Measurements from ENCODE around the gene ADGRF4.

The ADGRF4 gene

GRCh38 chr6:47700596-47700995, 2.2 kb downstream of the ADGRF4 start:
- no peak for TF ChIP-seq CTCF (IDR thresholded peaks at IDR 0.05; ENCODE audit: insufficient read depth, missing control alignments)
- no peak for FAIRE-seq
- DNase-seq (ENCODE audit: insufficient read length, low spot score), result no peak

- no peak for TF ChIP-seq CTCF (IDR thresholded peaks at IDR 0.05; ENCODE audit: insufficient read depth, missing control alignments)
- FAIRE-seq (no peak), DNase-seq (ENCODE audit: insufficient read length, low spot score) (no peak)
Observed at GRCh38 chr6:47701363-47701762, 3.0 kb downstream of the ADGRF4 start.

GRCh38 chr6:47709160-47709559, 10.8 kb downstream of the ADGRF4 start:
- no peak for TF ChIP-seq CTCF (IDR thresholded peaks at IDR 0.05; ENCODE audit: insufficient read depth, missing control alignments)
- no peak for FAIRE-seq

GRCh38 chr6:47710295-47710694, 11.9 kb downstream of the ADGRF4 start:
- no peak for TF ChIP-seq CTCF (IDR thresholded peaks at IDR 0.05; ENCODE audit: insufficient read depth, missing control alignments)
- DNase-seq (ENCODE audit: insufficient read length, low spot score) (no peak), FAIRE-seq (no peak)

More at GRCh38 chr6:47709160-47709559, 10.8 kb downstream of the ADGRF4 start:
- no peak for DNase-seq (ENCODE audit: insufficient read length, low spot score)

GRCh38 chr6:47713200-47713599, 14.8 kb downstream of the ADGRF4 start:
- no peak for DNase-seq (ENCODE audit: insufficient read length, low spot score)
- FAIRE-seq, result no peak
- no peak for TF ChIP-seq CTCF (IDR thresholded peaks at IDR 0.05; ENCODE audit: insufficient read depth, missing control alignments)

GRCh38 chr6:47714802-47715201, 16.4 kb downstream of the ADGRF4 start:
- no peak for TF ChIP-seq CTCF (IDR thresholded peaks at IDR 0.05; ENCODE audit: insufficient read depth, missing control alignments)
- FAIRE-seq (no peak), DNase-seq (ENCODE audit: insufficient read length, low spot score) (no peak)

- FAIRE-seq, result no peak
- no peak for TF ChIP-seq CTCF (IDR thresholded peaks at IDR 0.05; ENCODE audit: insufficient read depth, missing control alignments)
- no peak for DNase-seq (ENCODE audit: insufficient read length, low spot score)
Observed at GRCh38 chr6:47715782-47716181, 17.4 kb downstream of the ADGRF4 start.

Measured in D721Med (cell line).